Lung microvascular endothelial cell (primary cell): ENCODE data around the gene AVPI1. TPM values are rescaled to one million over a fixed set of nuclear protein-coding genes. Genes with fewer than 3 reads are reported as not detected.
"Not testable (repeated sequence)": the region's sequence is repeated elsewhere in the genome, so short reads cannot be mapped to it uniquely, and the experiment has no call there.

ENCODE experiments used
- DNase-seq, 2 donors: peaks; one replicate each; pipeline versions ENCODE4 v3.0.0 to v3.0.0-alpha.2; 2010; ENCODE audit warnings: low read depth in 2 of 2
- total RNA-seq: library from RNA; depleted of rRNA; stranded (reverse); fragments of >200 nt; gene quantifications from 2 replicates; pipeline ENCODE4 v1.2.1, GENCODE V29; 2014

Gene AVPI1
- total RNA-seq, 1 donor from 2014 or later = 5.0 TPM

GRCh38 chr10:97640868-97641811 lies 45.9 kb downstream of the AVPI1 start:
- peak; percentile 35 to 50 for DNase-seq

DNA sequence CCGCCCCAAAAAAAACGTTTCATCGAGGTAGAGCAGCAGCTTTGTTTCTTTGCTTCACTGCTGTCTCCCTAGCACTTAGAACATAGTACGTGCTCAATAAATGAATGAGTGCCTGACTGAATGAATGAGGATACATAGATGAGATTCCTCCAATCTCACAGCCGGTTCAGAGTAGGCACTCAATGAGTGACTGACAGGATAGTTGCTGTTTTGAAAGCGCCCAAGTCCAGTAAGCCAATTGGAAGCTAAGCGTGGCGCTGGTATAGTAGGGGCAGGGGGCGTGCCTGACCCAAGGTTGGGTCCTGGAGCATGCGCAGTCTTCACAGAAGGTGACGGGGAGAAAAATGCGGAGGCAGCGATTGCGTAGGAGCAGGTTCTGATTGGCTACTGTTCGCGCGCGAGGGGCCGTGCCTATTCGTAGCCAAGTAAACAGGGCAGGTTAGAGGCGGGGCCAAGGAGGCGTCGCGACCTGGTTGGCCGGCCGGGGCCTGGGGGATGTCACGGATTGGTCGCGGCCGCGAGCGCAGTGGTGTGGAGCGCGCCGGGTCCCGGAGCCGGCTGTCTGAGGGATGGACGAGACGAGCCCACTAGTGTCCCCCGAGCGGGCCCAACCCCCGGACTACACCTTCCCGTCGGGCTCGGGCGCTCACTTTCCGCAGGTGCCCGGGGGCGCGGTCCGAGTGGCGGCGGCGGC lies 46.7 kb downstream of the AVPI1 start, which contains the start of gene PI4K2A:
PI4K2A (plus strand) TSS at position 498 of the 694 bp plus-strand sequence; CDS start at position 570, 72 bp downstream.
- peak; percentile 99 to 100 for DNase-seq

- not testable (repeated sequence) for DNase-seq
These were observed 48.0 kb downstream of the AVPI1 start for GRCh38 chr10:97639090-97639489.

DNA sequence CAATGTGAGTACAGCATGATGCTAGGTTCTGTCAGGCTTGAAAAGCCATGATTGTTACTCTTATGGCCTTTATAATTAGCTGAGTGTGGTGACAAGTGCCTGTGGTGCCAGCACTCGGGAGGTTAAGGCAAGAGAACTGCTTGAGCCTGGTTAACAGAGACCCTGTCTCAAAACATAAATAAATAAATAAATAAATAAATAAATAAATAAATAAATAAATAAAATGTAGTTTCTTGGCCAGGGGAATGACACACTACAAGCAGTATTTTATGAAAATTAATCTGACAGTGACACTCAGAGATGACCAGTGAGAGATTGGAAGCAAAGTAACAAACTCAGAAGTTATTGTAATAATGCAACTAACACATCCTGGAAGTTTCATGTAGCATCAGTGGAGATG lies 51.5 kb downstream of the AVPI1 start:
- DNase-seq = no peak

- peak; percentile 5 to 14 for DNase-seq
These were observed 53.1 kb downstream of the AVPI1 start for GRCh38 chr10:97633921-97634320.

- DNase-seq = peak; percentile 90 to 93
These were observed 53.8 kb downstream of the AVPI1 start, which contains the start of gene MORN4 for GRCh38 chr10:97632949-97633884. Gene MORN4, minus strand, starts transcription at chr10:97633500. Its CDS starts 13,847 bp downstream, at chr10:97619653.

- no peak for DNase-seq
These were observed 55.9 kb downstream of the AVPI1 start for GRCh38 chr10:97631098-97631497.

DNA sequence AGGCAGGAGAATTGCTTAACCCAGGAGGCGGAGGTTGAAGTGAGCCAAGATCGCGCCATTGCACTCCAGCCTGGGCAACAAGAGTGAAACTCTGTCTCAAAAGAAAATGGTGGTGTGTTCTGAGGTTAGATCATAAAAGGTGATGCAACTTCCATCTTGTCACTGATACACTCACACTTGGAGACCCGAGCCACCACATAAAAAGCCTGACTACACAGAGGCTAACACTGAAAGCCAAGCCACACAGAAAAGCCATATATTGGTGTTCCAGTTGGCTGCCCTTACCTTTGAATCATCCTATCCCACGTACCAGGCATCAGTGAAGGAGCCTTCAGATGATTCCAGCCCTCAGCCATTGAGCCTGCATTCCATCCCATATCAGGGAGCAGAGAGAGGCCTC lies 57.8 kb downstream of the AVPI1 start:
- DNase-seq = no peak

- DNase-seq = no peak
These were observed 58.8 kb downstream of the AVPI1 start for GRCh38 chr10:97628228-97628627.

GRCh38 chr10:97627731-97628130 lies 59.3 kb downstream of the AVPI1 start:
- no peak for DNase-seq

Other genes with a start within 250 kb of the AVPI1 start
- 20.6 and 23.1 TPM in 2 replicates for gene EXOSC1, start 241.2 kb downstream of the AVPI1 start, total RNA-seq
- gene ZDHHC16, start 241.1 kb downstream of the AVPI1 start, total RNA-seq = 21.6 and 26.2 TPM in 2 replicates
- 39.7 and 47.2 TPM in 2 replicates for gene MMS19, start 188.8 kb downstream of the AVPI1 start, total RNA-seq
- 41.6 and 59.9 TPM in 2 replicates for gene UBTD1, start 188.3 kb downstream of the AVPI1 start, total RNA-seq
- 0.20 and 0.44 TPM in 2 replicates for gene ANKRD2, start 114.5 kb downstream of the AVPI1 start, total RNA-seq
- gene HOGA1, start 102.9 kb downstream of the AVPI1 start, total RNA-seq = under 0.01 and 0.87 TPM in 2 replicates
- gene C10orf62, start 97.5 kb downstream of the AVPI1 start, total RNA-seq = not detected in 2 replicates
- 1.1 and 2.6 TPM in 2 replicates for gene MORN4, start 53.7 kb downstream of the AVPI1 start, total RNA-seq
- 10.1 and 10.2 TPM in 2 replicates for gene PI4K2A, start 46.6 kb downstream of the AVPI1 start, total RNA-seq
- gene MARVELD1, start 26.5 kb upstream of the AVPI1 start, total RNA-seq = 10.7 and 11.5 TPM in 2 replicates
- 11.3 and 18.8 TPM in 2 replicates for gene ZFYVE27, start 49.9 kb upstream of the AVPI1 start, total RNA-seq
- not detected in 2 replicates for gene SFRP5, start 84.8 kb upstream of the AVPI1 start, total RNA-seq
- gene GOLGA7B, start 162.6 kb upstream of the AVPI1 start, total RNA-seq = under 0.01 TPM in 2 replicates